Measurements from ENCODE around the gene ROR1.

ROR1 gene

GRCh38 chr1:63774617-63775417, 1.0 kb downstream of the ROR1 start:
- peak; percentile 26 for ATAC-seq
- TF ChIP-seq BACH2 (CRISPR knock-in tag; IDR thresholded peaks at IDR 0.05; ENCODE audit: borderline replicate concordance) = no peak
- no peak for TF ChIP-seq TOX (CRISPR knock-in tag; IDR thresholded peaks at IDR 0.05; ENCODE audit: borderline replicate concordance)
- no peak for TF ChIP-seq CSRNP3 (CRISPR knock-in tag; IDR thresholded peaks at IDR 0.05)
- no peak for TF ChIP-seq TSHZ2 (CRISPR knock-in tag; IDR thresholded peaks at IDR 0.05)
- no peak for TF ChIP-seq TCF4 (CRISPR knock-in tag; IDR thresholded peaks at IDR 0.05; ENCODE audit: borderline replicate concordance)
- TF ChIP-seq PATZ1 (CRISPR knock-in tag; IDR thresholded peaks at IDR 0.05; ENCODE audit: borderline replicate concordance) = no peak
- no peak for TF ChIP-seq PPARA (CRISPR knock-in tag; IDR thresholded peaks at IDR 0.05; ENCODE audit: borderline replicate concordance)
- TF ChIP-seq OSR1 (CRISPR knock-in tag; IDR thresholded peaks at IDR 0.05) = no peak
- TF ChIP-seq ZFP3 (CRISPR knock-in tag; IDR thresholded peaks at IDR 0.05) = no peak
- TF ChIP-seq ISL1 (CRISPR knock-in tag; IDR thresholded peaks at IDR 0.05) = no peak
- no peak for TF ChIP-seq ZNF565 (CRISPR knock-in tag; conservative IDR thresholded peaks at IDR 0.05; ENCODE audit: low read depth)
- no peak for TF ChIP-seq POU6F1 (CRISPR knock-in tag; IDR thresholded peaks at IDR 0.05; ENCODE audit: borderline replicate concordance, low read depth)
- TF ChIP-seq ZNF70 (CRISPR knock-in tag; IDR thresholded peaks at IDR 0.05) = no peak

- ATAC-seq = no peak
- TF ChIP-seq ISL1 (CRISPR knock-in tag; IDR thresholded peaks at IDR 0.05) (no peak), PATZ1 (CRISPR knock-in tag; IDR thresholded peaks at IDR 0.05; ENCODE audit: borderline replicate concordance) (no peak), TSHZ2 (CRISPR knock-in tag; IDR thresholded peaks at IDR 0.05) (no peak), OSR1 (CRISPR knock-in tag; IDR thresholded peaks at IDR 0.05) (no peak), TCF4 (CRISPR knock-in tag; IDR thresholded peaks at IDR 0.05; ENCODE audit: borderline replicate concordance) (no peak), CREB5 (CRISPR knock-in tag; IDR thresholded peaks at IDR 0.05; ENCODE audit: low read depth) (no peak), POU6F1 (CRISPR knock-in tag; IDR thresholded peaks at IDR 0.05; ENCODE audit: borderline replicate concordance, low read depth) (no peak), TOX (CRISPR knock-in tag; IDR thresholded peaks at IDR 0.05; ENCODE audit: borderline replicate concordance) (no peak), ZNF8 (CRISPR knock-in tag; IDR thresholded peaks at IDR 0.05) (no peak), GLIS3 (CRISPR knock-in tag; IDR thresholded peaks at IDR 0.05) (no peak), ESRRG (CRISPR knock-in tag; IDR thresholded peaks at IDR 0.05) (no peak), PPARA (CRISPR knock-in tag; IDR thresholded peaks at IDR 0.05; ENCODE audit: borderline replicate concordance) (no peak), ZFP3 (CRISPR knock-in tag; IDR thresholded peaks at IDR 0.05) (no peak), CSDC2 (CRISPR knock-in tag; IDR thresholded peaks at IDR 0.05) (no peak), RARB (CRISPR knock-in tag; IDR thresholded peaks at IDR 0.05) (no peak), ARNTL (CRISPR knock-in tag; IDR thresholded peaks at IDR 0.05; ENCODE audit: borderline replicate concordance, low read depth) (no peak), SNAI2 (CRISPR knock-in tag; IDR thresholded peaks at IDR 0.05) (no peak)
These were observed 1.8 kb downstream of the ROR1 start for GRCh38 chr1:63775418-63776127.

Measured in SK-N-SH treated with all-trans-retinoic acid at 6 μM for 48 hours (cell line).